Measurements from ENCODE around the gene ARID5B. TPM values are rescaled to one million over a fixed set of nuclear protein-coding genes. Genes with fewer than 3 reads are reported as not detected.

The ARID5B gene
- total RNA-seq, 1 donor from 2014 or later = 36.9 TPM

GRCh38 chr10:62085404-62085803 is 183.9 kb downstream of the ARID5B start:
- no peak for TF ChIP-seq CTCF (conservative IDR thresholded peaks at IDR 0.05)
- Mint-ChIP-seq H3K4me1 (ENCODE audit: unreplicated experiment) (peaks cover 42% of the 10 kb centered on the region), H3K9me3 (no peaks in the 10 kb centered on the region), H3K27ac (no peak overlapping the region), H3K4me3 (no peak overlapping the region), H3K36me3 (peaks cover 34% of the 10 kb centered on the region), H3K27me3 (no peaks in the 10 kb centered on the region)
- DNase-seq (ENCODE audit: extremely low spot score, unreplicated experiment) = no peak

GRCh38 chr10:62085821-62086220 is 184.3 kb downstream of the ARID5B start:
- no peak for TF ChIP-seq CTCF (conservative IDR thresholded peaks at IDR 0.05)
- Mint-ChIP-seq H3K4me1 (ENCODE audit: unreplicated experiment) (peaks cover 41% of the 10 kb centered on the region), H3K9me3 (no peaks in the 10 kb centered on the region), H3K27ac (no peak overlapping the region), H3K36me3 (peaks cover 39% of the 10 kb centered on the region), H3K27me3 (no peaks in the 10 kb centered on the region), H3K4me3 (no peak overlapping the region)
- DNase-seq (ENCODE audit: extremely low spot score, unreplicated experiment) = no peak

GRCh38 chr10:62087329-62087728 is 185.8 kb downstream of the ARID5B start:
- no peak for TF ChIP-seq CTCF (conservative IDR thresholded peaks at IDR 0.05)
- no peak overlapping the region for H3K4me3 Mint-ChIP-seq
- H3K4me1 Mint-ChIP-seq (ENCODE audit: unreplicated experiment) = peaks cover 31% of the 10 kb centered on the region
- peaks cover 53% of the 10 kb centered on the region for H3K36me3 Mint-ChIP-seq
- no peaks in the 10 kb centered on the region for H3K9me3 Mint-ChIP-seq
- no peak for DNase-seq (ENCODE audit: extremely low spot score, unreplicated experiment)
- H3K27me3 Mint-ChIP-seq = no peaks in the 10 kb centered on the region
- no peak overlapping the region for H3K27ac Mint-ChIP-seq

- Mint-ChIP-seq H3K27ac (peak overlapping the region; percentile 88), H3K27me3 (no peaks in the 10 kb centered on the region), H3K36me3 (peaks cover 67% of the 10 kb centered on the region), H3K4me3 (peak overlapping the region; percentile 52), H3K9me3 (no peaks in the 10 kb centered on the region), H3K4me1 (ENCODE audit: unreplicated experiment) (peaks cover 20% of the 10 kb centered on the region)
- TF ChIP-seq CTCF (conservative IDR thresholded peaks at IDR 0.05) = no peak
- no peak for DNase-seq (ENCODE audit: extremely low spot score, unreplicated experiment)
Measured at GRCh38 chr10:62088786-62089185, 187.3 kb downstream of the ARID5B start.

GRCh38 chr10:62092301-62093030 is 191.0 kb downstream of the ARID5B start:
- no peaks in the 10 kb centered on the region for H3K27me3 Mint-ChIP-seq
- no peak for DNase-seq (ENCODE audit: extremely low spot score, unreplicated experiment)
- H3K4me3 Mint-ChIP-seq = no peak overlapping the region
- H3K9me3 Mint-ChIP-seq = no peaks in the 10 kb centered on the region
- H3K36me3 Mint-ChIP-seq = peaks cover 73% of the 10 kb centered on the region
- H3K27ac Mint-ChIP-seq = no peak overlapping the region
- peaks cover 24% of the 10 kb centered on the region for H3K4me1 Mint-ChIP-seq (ENCODE audit: unreplicated experiment)
- no peak for TF ChIP-seq CTCF (conservative IDR thresholded peaks at IDR 0.05)
